ACHN (cell line): ENCODE results near the gene GNG13.

ENCODE experiments used
- DNase-seq: peaks from one replicate; pipeline ENCODE4 v3.0.0-alpha.2; 2015
- in situ Hi-C: cut with HindIII; loops from 2 replicates; pipeline ENCODE4 v1.10.0; 2017; ENCODE audit warnings: low sequenced_read_pairs, low pct_ligation_motif_present, low pct_unique_long_range_greater_than_20kb

Gene GNG13

DNA sequence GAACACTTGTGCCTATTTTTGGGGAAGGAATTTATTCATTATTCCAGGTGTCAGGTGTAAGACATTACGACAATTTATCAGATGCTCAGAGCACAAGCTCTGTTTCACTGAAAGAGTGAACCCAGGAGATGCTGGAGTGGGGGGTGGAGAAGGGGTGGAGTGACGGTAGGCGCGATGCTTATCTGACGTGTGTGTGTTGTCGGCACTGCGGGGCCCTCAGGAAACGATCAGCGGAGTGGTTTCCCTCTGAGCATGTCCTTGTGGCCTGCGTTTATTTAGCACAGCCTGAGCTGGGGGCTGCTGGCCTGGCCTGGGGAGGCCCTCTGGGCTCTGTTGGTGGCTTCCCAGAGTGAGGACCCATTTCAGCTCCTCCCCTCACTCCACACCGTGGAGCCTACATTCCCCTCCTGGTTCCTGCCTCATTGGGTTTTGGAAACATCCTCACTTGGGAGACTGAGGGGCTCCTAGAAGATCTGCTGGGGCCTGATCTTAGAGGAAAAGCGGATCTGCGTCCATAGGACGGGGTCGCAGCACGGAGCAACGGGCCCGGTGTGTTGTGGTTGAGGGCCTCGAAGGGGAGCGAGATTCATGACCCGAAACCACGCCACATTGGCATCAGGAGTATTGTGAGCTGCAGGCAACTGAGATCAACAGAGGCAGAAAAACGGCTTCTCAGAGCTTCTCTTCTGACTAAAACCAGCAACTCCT lies 19.0 kb upstream of the GNG13 start:
- DNase-seq: no peak
- in situ Hi-C loops: no loop called here

DNA sequence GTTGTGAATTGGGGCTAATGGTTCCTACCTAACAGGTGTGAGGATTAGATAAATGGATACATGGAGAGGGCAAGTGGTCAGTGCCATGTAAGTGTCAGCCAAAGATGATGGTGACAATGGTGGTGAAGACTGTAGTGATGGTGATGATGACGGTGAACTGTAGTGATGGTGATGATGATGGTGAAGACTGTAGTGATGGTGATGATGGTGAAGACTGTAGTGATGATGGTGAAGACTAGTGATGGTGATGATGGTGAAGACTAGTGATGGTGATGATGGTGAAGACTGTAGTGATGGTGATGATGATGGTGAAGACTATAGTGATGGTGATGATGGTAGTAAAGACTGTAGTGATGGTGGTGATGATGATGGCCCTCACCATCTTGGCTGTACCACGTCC lies 18.1 kb upstream of the GNG13 start:
- no peak for DNase-seq
- in situ Hi-C loops: no loop called here

DNA sequence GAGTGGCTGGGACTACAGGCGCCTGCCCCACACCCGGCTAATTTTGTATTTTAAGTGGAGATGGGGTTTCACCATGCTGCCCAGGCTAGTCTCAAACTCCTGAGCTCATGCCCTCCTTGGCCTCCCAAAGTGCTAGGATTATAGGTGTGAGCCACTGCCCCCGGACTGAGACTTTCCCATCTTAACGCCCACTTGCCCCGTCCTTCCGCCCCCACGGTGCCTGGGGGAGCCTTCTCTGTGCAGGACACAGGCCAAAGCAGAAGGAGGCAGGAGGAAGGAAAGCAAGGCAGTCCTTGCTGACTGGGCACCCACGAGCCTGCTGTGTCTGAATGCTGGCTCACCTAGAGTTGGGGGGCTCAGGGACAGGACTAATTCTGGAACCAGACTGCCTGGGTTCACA lies 17.6 kb upstream of the GNG13 start:
- in situ Hi-C loops: no loop called here

GRCh38 chr16:817001-817906 lies 16.7 kb upstream of the GNG13 start:
- DNase-seq: no peak

More for the DNA sequence above, 17.6 kb upstream of the GNG13 start:
- DNase-seq: no peak

GRCh38 chr16:815861-816260 lies 15.3 kb upstream of the GNG13 start:
- in situ Hi-C loops: no loop called here
- no peak for DNase-seq

More at GRCh38 chr16:817001-817906, 16.7 kb upstream of the GNG13 start:
- in situ Hi-C loops: no loop called here

- in situ Hi-C loops: no loop called here
- peak; percentile 64 for DNase-seq
Observed at GRCh38 chr16:814974-815373, 14.4 kb upstream of the GNG13 start.

GRCh38 chr16:813916-814412 lies 13.4 kb upstream of the GNG13 start:
- in situ Hi-C loops: no loop called here

DNA sequence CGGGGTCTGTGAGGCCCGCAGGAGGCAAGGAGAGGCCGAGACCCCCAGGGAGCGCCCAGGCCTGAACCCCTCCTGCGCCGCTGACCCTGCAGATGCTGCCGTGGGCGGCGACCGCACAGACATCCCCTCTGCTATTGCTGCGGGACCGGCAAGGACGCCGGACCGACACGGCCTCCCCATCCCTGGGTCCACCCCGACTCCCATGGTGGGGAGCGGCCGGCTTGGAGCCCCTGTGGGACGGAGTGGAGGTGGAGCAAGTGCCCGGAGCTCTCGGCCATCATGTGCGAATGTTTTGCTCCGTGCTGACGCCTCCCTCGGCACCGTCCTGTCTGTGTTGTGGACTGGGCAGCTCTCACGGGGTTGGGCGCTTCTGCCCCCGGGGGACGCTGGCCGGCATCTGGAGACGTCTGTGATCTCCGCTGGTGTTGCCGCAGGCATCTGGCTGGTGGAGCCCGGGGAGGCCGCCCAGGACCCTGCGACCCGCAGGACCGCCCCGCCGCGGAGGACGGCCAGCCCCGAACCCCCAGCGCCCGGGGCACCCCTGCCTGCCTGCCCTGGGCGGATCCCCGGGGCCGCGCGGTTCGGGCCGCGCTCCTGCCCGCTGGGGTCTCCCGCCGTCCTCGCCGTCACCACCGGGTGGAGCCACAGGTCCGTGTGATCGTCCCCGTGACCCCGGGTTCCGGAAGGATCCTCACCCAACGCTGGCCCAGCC lies 12.8 kb upstream of the GNG13 start:
- DNase-seq: peak; percentile 30
- in situ Hi-C loops: no loop called here

More at GRCh38 chr16:813916-814412, 13.4 kb upstream of the GNG13 start:
- no peak for DNase-seq

GRCh38 chr16:808085-808386 lies 7.5 kb upstream of the GNG13 start:
- in situ Hi-C loops: no loop called here
- DNase-seq: no peak

DNA sequence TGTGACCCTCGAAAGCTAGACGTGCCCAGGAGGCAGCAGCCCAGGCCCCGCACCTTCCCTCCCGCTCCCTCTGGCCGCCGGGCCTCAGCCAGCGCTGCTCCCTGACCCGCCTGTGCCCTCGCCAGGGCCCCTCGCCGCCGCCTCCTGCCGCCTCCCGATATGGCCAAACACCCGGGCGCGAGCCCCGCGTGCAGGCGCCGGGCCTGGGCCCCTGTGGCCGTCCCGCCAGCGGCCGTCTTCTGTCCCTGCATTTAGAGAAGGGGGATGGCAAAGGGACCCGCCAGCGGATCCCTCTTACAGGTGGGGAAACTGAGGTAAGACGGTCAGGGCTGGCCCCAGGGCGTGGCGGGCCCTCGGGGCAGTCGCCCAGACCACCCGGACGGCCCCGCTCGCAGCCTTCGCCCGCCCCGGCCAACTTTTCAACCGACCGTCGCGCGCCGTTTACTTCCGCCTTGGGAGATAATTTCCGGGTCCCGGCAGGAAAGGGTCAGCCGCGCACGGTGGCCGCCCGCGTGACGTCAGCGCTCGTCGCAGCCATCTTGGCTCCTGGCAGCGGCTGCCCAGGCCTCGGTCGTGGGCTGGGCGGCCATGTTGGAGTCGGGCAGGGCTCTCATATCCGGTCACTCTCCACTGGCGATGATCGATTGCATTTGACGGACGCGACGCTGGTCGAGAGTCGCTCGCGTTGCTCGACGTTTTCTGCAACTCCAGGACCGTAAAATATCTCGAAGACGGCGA lies 7.0 kb upstream of the GNG13 start:
- DNase-seq: peak; percentile 97
- in situ Hi-C loops: no loop called here

DNA sequence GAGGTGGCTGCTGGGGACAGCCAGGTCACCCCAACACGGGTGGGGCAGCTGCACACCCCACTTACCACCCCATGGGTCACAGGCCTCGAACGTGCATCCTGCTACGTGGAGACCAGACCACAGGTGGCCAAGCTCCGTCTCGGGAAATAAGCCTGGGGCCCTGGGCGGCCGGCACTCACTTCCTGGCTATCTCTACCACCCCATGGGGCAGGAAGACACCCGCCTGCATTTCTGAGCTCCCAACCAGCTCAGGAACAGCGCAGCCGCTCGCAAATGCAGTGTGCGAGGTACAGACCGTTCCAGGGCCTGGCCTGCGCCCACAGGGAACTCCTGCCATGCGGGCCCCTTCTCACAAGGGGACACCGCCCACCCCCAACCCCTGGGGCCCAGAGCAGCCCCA lies 4.9 kb upstream of the GNG13 start:
- in situ Hi-C loops: no loop called here
- DNase-seq: no peak

- no peak for DNase-seq
- in situ Hi-C loops: no loop called here
Observed at GRCh38 chr16:804193-805048, 3.9 kb upstream of the GNG13 start.

DNA sequence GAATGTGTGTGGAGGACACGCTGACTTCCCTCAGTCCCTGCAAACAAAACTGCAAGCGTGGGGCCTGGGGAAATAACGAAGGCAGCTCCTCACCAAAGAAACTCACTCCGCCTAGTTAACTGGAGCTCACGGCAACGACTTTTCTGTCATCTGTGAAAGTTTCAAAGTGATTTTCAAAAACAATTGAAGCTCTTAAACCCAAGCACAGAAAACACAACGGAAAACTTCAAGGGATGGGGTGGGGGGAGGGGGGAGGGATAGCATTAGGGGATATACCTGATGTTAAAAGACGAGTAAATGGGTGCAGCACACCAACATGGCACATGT lies 3.2 kb upstream of the GNG13 start:
- in situ Hi-C loops: no loop called here
- no peak for DNase-seq

DNA sequence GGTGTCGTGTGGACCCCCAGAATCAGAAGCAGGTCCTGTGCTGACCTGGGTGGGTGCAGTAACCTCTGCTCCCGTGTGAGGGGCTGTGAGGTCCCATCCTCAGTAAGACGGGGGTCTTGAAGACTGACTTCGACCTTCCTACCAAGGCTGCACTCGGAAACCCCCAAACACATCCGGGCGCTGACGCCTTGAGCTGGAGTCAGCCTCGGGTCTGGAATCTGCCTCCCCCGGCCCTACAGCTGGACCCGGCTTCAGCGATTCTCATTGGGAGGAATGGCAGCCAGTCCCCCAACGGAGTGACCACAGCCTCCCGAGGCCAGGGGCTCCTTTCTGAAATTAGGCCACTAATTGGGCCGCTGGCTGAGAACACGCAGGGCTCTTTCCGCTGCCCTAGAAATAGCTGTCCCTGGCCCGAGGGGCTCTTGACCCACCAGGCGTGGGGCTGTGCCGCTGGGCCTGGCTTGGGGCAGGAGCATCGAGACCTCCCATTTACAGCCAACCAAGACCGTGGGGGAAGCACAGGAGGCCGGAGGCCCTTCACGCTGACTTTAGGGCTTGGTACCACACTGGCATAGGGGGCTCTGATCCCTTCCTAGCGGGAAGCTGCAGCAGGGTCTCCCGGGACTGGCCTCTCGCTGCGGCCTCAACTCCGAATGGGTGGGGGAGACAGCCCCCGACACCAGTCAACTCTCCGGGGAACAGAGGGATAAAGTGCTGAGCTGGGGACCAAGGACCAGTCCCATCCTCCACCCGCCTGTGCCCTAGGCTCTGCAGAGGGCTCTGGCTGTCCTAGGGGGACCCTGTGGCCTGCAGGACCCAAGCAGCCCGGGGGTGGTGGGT lies 2.6 kb upstream of the GNG13 start:
- in situ Hi-C loops: no loop called here

GRCh38 chr16:802461-802860 lies 1.9 kb upstream of the GNG13 start:
- in situ Hi-C loops: no loop called here
- no peak for DNase-seq

More for the DNA sequence above, 2.6 kb upstream of the GNG13 start:
- DNase-seq: no peak

DNA sequence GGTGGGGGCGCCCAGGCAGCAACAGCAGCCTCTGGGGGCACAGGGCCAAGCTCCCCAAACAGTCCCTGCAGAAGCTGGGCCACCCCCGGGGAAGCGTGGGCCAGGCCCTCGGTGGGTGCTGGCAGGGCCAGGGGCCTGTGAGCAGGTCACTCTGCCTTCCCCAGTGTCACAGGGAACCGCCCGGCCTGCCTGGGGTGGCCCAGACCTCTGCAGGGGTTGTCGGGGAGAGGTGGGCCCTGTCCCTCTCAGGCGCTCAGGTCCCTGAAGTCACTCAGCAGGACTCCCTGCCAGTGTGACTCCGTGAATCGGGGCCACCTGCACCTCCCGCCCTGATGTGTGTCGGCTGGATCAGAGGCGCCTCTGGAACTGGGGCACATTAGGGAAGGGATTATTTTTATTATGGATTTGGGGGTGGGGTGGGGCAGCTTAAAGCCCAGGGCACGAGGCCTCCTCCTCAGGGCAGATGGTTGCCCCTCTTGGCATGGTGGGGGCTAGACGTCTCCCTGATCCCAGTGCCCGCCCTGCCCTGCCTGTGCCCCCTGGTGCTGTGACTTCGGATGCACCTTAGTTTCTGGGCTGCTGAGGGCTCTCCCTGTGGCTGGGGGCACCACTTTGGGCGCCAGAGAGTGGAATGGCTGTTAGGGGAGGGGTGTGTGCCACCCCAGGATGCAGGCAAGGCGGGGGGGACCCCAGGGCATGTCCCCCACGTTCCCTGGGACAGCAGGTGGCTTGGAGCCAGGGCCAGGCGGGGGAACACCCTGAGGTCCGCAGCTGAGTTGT lies 1.2 kb upstream of the GNG13 start:
- DNase-seq: no peak
- in situ Hi-C loops: no loop called here
